M059J (cell line): Measurements from ENCODE around the gene ADAMTS17. TPM values are rescaled to one million over a fixed set of nuclear protein-coding genes. Genes with fewer than 3 reads are reported as not detected.
"Not testable (repeated sequence)": the region's sequence is repeated elsewhere in the genome, so short reads cannot be mapped to it uniquely, and the experiment has no call there.

ENCODE experiments used
- DNase-seq: peaks from one replicate; pipeline ENCODE4 v3.0.0-alpha.2; 2012; ENCODE audit warnings: low read depth
- total RNA-seq: library from RNA; depleted of rRNA; stranded (reverse); fragments of >200 nt; shearing (Covaris generic); gene quantifications from 2 replicates; pipeline ENCODE4 v1.2.3, GENCODE V29; 2014

ADAMTS17 gene
- total RNA-seq, 1 experiment from 2014 or later = 0.02 TPM

GRCh38 chr15:100339451-100339850, 2.3 kb downstream of the ADAMTS17 start:
- not testable (repeated sequence) for DNase-seq

DNA sequence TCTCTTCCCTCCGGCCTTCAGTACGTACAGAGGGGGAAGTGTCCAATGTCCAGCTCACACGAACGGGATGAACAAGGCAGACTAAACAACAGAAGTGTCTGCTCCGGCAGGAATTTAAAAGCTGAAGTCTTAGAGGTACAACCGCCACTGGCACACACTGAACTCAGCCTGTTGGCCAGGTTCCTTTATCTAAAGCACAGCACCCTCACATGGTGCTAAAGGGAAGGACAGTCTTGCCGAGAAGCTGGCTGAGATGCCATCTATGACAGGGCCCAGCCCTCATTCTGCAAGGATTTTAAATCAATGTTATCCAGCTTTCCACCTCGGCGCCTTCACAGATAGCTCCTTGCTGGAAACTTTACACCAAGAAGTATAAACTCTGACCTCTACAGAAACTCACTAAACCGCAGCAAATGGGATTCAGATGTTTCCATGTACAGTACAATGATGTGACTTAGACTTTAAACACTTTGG, 2.8 kb downstream of the ADAMTS17 start:
- DNase-seq = peak; percentile 52

- no peak for DNase-seq
Measured at GRCh38 chr15:100338247-100338646, 3.5 kb downstream of the ADAMTS17 start.

DNA sequence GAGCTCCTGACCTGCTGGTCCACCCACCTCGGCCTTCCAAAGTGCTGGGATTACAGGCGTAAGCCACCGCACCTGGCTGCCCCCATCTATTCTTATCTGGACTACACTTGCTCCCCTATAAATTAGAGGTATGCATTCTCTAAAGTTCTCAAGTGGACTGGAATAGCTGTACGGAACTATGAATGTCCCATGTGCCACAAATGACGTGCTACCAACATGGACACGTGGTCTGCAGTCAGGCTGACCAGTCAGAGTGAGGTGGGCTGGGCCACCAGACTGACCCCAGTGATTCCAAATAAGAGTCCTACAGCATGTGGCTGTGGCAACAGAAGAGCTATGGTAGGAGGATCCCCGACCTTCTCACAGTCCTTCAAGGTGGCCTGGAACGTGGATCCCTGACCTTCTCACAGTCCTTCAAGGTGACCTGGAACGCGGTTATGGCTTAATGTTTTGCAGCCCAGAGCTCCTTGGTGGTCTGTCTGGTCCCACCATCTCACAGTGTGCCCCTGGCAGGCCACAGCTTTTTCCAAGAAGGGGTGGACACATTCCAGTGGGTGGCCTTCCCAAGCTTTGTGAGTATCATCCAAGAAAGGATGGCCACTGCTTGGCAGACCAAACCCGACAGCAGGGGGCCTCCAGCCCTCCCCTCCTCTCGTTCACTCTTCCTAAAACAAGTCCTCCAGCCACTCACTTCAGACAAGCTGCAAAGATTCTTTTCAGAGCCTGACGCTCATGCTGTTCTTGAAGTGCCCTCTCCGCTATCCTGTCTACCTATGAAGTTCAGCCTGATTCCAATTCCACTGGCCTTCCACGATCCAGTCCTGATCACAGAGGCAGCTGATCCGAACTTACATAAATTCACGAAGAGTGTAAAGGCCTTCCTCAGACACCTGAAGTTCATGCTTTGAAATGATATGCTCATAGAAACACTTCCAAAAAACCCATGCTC, 4.4 kb downstream of the ADAMTS17 start:
- DNase-seq = no peak

DNA sequence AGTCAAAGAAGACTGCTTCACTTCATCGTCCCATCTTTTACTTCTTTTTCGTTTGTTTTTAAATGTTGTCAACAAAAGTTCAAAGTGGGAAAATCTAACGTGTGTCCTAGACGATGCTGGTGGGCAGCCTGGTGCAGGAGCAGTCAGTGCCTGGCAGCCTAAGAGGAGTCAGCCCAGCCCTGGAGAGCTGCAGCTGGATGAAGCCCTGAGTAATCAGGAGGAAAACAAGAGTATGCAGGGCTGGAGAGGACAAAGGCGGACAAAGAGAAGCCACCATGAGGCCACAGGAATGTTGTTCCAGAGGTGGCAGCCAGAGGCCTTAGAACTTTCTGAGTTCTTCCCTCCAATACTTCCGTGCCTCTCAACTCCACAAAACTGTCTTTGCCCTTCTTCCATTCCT, 5.7 kb downstream of the ADAMTS17 start:
- peak; percentile 11 for DNase-seq

DNA sequence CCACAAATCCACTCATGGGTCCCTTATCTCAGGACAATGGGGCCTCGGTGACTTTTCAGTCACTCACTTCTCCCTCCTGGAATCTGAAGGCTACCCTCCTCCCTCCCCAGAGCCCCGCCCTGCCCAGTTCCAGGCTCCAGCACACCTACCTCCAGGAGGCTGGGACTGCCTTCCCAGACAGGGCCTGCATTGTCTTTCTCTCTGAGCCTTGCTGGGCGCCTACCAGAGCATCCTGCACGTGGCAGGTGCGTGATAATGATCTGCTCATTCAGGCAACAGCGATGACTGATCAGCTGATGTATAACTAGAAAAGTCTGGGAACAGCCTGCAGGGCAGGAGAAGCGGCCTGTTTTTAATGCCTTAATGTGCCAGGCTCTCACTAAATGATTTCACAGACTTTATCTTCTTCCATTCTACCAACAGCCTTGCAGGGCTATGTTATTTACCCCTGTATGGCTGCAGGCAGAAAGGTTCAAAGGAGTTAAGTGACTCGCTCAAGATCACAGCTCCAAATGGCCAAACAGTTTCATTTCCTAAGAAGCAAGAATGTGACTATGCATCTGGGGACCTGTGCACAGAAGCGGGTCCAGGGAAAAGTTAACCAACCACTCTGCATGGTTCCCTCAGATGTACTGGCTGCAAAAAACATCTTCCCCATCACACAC, 6.3 kb downstream of the ADAMTS17 start:
- DNase-seq = peak; percentile 12

DNA sequence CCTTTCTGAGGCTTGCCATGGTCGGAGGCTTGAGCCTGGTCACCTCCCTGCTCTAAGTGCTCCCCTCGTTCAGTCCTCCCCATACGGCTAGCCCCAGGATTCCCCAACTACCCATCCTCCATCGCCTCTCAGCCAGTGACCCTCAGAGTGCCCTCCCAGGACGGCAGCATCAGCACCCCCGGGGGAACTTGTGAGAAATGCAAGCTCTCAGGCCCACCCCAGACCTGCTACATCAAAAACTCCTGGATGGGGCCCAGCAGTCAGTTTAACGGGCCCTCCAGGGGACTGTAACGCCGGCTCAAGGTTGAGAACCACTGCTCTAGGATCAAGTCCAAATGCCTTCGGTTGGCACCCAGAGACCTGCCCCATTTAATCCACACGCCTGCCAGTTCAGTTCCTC, 6.9 kb downstream of the ADAMTS17 start:
- DNase-seq = no peak

DNA sequence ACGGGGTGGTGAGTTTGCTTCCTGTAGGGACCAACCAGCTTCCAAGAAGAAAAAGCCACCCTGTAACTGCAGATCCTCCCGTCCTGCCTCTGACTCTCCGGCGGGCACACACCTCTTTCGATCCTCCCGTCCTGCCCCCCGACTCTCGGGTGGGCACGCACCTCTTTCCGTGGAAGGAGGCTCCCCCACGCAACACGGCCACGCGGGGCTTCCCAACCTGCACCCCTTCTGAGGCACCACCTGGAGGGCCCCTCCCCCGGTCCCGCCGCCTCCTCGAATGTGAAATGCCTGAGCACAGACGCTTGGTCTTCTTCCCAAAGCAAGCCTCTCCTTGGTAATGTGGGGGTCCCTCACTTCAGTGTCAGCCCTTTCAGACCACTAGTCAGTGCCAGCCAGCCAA, 7.3 kb downstream of the ADAMTS17 start:
- no peak for DNase-seq

DNA sequence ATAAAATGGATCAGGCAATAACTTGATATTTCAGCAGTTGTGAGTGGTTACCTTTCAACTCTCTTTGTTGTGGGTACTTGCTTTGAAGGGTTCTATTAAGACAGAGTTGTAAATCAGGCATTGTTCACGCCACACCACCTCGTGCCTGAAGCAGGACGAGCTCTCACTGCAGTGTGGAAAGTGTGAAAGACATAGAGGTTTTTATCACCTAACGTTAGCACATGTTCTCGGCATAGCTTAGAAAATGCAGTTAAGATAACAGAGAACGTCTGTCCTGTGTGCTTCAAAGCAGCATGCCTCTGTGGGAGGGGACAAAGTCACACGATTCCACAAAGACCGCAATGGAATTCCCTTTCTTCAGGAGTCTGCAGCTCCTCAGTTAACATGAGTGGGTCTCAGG, 7.8 kb downstream of the ADAMTS17 start:
- no peak for DNase-seq

GRCh38 chr15:100333236-100333635, 8.5 kb downstream of the ADAMTS17 start:
- DNase-seq = no peak

GRCh38 chr15:100332721-100333120, 9.1 kb downstream of the ADAMTS17 start:
- no peak for DNase-seq

DNA sequence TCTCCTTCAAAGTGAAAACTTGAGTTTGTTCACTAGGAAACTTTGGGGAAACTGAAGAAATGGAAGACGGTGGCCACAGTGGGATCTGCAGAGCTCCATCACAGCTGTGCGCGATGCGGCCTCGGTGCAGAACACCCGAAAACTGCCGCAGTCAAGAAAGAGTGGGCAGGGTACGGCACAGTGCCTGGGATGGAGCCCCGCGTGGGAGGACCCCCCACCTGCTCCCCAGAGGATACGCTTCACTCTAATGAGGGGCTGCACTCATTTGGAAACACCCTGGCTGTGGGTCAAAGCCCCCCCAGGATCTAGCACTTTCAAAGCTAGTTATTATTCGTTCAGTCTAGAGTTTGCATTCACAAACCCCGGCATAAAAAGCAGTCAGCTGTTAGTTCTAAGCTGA, 9.5 kb downstream of the ADAMTS17 start:
- no peak for DNase-seq

DNA sequence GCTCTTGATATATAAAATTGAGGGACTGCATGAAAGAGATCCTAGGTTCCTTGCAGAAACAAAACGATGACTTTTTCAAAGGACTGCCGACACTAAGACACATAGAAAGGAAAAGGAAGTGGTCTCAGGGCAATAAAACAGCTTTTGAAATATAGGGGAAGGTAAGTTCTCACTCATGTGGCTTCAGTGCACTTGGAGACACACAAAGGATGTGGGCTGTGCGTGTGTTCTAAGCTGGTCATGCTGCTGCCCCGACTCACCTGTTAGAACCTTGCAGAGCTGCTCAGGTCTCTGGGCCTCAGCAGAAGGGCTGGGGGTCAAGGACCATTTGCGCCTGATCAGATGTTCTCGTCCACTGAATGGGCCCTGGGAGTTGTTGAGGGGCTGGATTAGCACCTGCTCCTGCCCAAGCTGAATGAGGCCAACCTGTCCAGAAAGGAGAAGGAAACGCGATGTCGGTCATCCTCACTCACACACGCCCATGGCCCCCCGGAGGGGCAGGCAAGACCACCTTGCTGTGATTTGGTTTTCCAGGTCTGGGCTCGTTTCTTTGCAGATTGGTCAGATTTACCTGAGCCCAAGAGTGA, 11.1 kb downstream of the ADAMTS17 start:
- no peak for DNase-seq

GRCh38 chr15:100330221-100330620, 11.6 kb downstream of the ADAMTS17 start:
- no peak for DNase-seq

DNA sequence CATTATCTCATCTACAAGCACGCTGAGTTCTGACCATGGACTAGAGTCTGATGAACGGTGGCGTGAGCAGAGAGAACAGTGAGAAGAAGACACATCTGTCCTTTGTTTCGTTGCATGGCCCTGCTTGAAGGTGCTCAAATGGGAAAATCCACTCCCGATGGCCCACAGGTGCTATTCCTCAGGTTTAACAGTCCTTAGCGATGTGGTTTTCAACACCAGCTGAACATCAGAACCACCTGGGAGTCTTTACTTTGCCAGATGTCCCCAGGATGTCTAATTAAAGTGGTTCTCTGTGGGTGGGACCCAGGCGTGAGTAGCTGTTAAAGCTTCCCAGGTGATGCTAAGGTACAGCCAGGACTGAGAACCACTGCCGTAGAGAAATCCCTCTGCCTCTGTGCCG, 13.0 kb downstream of the ADAMTS17 start:
- DNase-seq = no peak

- peak; percentile 20 for DNase-seq
Measured at GRCh38 chr15:100318880-100319279, 22.9 kb downstream of the ADAMTS17 start.

DNA sequence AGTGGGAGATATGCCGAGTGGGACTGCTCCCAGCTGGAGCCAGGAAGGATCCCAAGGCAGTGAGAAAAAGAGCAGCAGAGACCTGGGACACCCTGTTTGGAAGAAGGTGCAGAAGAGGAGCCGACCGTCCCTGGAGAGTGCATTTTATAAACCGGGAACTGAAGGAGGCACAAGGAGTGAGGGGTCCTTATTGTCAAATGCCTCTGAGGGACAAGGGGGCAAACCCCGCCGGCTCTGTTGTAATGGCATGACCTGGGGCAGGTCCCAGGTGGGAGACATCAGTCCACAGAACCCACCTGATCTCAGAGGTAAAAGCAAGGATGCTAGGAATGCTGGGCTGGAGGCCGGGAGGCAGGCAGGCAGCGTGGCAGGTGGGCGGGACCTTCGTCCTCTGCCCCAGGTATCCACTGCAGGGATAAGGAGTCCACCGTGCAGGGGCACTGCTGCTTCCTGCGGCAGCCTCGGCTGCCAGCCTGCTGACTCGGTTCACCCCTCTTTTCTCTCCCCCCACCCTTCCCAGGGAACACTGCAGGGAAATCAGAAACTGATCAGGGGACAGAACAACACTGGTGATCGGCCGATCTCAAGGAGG, 26.9 kb downstream of the ADAMTS17 start:
- DNase-seq = no peak

GRCh38 chr15:100311833-100312476, 29.8 kb downstream of the ADAMTS17 start:
- DNase-seq = no peak

GRCh38 chr15:100311154-100311625, 30.6 kb downstream of the ADAMTS17 start:
- no peak for DNase-seq

GRCh38 chr15:100310513-100311153, 31.1 kb downstream of the ADAMTS17 start:
- DNase-seq = no peak

GRCh38 chr15:100310041-100310405, 31.8 kb downstream of the ADAMTS17 start:
- DNase-seq = no peak
